ENCODE results near the gene DSG3. TPM values are rescaled to one million over a fixed set of nuclear protein-coding genes. Genes with fewer than 3 reads are reported as not detected.

Gene DSG3
- total and polyA plus RNA-seq, 2 of the 13 experiments (the other 11 are each of a cell fraction or from before 2014, with no cell fraction given), result not detected

DNA sequence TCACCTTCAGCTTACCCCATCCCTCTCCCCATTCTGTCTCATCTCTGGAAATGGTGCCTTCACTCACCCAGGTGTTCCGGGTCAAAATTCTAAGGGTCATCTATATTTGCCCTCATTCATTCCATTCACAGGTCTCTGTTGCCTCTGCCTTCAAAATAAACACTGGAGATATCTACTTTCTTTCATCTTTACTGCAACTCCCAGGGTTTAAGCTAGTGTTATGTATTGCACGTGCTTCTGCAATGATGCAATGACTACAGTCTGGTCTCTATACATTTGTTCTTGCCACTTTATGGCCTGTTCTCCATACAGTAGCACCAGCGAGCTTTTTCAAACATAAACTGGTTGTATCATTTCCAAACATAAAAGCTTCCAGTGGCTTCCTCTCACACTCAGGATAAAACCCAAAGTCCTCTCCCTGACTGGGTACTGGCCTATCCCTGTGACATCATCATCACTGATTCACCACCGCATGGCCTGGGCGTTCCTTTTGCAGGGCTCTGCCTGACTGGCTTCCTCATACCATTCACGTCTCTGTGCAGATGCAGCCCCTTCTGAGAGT is 64.7 kb downstream of the DSG3 start (continued):
- TF ChIP-seq ZNF160 (CRISPR knock-in tag; IDR thresholded peaks at IDR 0.05), result peak; percentile 76
- TF ChIP-seq ZNF20 (CRISPR knock-in tag; IDR thresholded peaks at IDR 0.05), result no peak
- TF ChIP-seq EEA1 (CRISPR knock-in tag; IDR thresholded peaks at IDR 0.05; ENCODE audit: borderline replicate concordance), result no peak
- TF ChIP-seq NFYB (CRISPR knock-in tag; IDR thresholded peaks at IDR 0.05), result peak; percentile 30; the same call in 1 of the 2 replicates
- 0 out of 2 replicates have a peak, but pooled peaks have one; percentile 18 for TF ChIP-seq PHF8 (CRISPR knock-in tag; IDR thresholded peaks at IDR 0.05)
- TF ChIP-seq ZNF432 (CRISPR knock-in tag; IDR thresholded peaks at IDR 0.05; ENCODE audit: borderline replicate concordance), result no peak
- TF ChIP-seq SMAD3 (CRISPR knock-in tag; IDR thresholded peaks at IDR 0.05), result peak; percentile 88; the same call in 1 of the 2 replicates
- TF ChIP-seq, protein P1, sequence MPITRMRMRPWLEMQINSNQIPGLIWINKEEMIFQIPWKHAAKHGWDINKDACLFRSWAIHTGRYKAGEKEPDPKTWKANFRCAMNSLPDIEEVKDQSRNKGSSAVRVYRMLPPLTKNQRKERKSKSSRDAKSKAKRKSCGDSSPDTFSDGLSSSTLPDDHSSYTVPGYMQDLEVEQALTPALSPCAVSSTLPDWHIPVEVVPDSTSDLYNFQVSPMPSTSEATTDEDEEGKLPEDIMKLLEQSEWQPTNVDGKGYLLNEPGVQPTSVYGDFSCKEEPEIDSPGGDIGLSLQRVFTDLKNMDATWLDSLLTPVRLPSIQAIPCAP (CRISPR knock-in tag; IDR thresholded peaks at IDR 0.05; ENCODE audit: low read depth), result no peak
- TF ChIP-seq, protein P2, sequence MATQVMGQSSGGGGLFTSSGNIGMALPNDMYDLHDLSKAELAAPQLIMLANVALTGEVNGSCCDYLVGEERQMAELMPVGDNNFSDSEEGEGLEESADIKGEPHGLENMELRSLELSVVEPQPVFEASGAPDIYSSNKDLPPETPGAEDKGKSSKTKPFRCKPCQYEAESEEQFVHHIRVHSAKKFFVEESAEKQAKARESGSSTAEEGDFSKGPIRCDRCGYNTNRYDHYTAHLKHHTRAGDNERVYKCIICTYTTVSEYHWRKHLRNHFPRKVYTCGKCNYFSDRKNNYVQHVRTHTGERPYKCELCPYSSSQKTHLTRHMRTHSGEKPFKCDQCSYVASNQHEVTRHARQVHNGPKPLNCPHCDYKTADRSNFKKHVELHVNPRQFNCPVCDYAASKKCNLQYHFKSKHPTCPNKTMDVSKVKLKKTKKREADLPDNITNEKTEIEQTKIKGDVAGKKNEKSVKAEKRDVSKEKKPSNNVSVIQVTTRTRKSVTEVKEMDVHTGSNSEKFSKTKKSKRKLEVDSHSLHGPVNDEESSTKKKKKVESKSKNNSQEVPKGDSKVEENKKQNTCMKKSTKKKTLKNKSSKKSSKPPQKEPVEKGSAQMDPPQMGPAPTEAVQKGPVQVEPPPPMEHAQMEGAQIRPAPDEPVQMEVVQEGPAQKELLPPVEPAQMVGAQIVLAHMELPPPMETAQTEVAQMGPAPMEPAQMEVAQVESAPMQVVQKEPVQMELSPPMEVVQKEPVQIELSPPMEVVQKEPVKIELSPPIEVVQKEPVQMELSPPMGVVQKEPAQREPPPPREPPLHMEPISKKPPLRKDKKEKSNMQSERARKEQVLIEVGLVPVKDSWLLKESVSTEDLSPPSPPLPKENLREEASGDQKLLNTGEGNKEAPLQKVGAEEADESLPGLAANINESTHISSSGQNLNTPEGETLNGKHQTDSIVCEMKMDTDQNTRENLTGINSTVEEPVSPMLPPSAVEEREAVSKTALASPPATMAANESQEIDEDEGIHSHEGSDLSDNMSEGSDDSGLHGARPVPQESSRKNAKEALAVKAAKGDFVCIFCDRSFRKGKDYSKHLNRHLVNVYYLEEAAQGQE (IDR thresholded peaks at IDR 0.05; ENCODE audit: borderline replicate concordance in 1 of 2, low read depth in 1 of 2, low read length in 2 of 2), result 0 out of 4 replicates have a peak, but pooled peaks of 1 of the 2 experiments have one; percentile 15
- TF ChIP-seq, protein P3, sequence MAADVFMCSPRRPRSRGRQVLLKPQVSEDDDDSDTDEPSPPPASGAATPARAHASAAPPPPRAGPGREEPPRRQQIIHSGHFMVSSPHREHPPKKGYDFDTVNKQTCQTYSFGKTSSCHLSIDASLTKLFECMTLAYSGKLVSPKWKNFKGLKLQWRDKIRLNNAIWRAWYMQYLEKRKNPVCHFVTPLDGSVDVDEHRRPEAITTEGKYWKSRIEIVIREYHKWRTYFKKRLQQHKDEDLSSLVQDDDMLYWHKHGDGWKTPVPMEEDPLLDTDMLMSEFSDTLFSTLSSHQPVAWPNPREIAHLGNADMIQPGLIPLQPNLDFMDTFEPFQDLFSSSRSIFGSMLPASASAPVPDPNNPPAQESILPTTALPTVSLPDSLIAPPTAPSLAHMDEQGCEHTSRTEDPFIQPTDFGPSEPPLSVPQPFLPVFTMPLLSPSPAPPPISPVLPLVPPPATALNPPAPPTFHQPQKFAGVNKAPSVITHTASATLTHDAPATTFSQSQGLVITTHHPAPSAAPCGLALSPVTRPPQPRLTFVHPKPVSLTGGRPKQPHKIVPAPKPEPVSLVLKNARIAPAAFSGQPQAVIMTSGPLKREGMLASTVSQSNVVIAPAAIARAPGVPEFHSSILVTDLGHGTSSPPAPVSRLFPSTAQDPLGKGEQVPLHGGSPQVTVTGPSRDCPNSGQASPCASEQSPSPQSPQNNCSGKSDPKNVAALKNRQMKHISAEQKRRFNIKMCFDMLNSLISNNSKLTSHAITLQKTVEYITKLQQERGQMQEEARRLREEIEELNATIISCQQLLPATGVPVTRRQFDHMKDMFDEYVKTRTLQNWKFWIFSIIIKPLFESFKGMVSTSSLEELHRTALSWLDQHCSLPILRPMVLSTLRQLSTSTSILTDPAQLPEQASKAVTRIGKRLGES (CRISPR knock-in tag; IDR thresholded peaks at IDR 0.05; ENCODE audit: borderline replicate concordance), result peak; percentile 91; the same call in 1 of the 2 replicates
- TF ChIP-seq ZFYVE20 (CRISPR knock-in tag; IDR thresholded peaks at IDR 0.05; ENCODE audit: borderline replicate concordance, low read depth), result no peak
- no peak for TF ChIP-seq ZNF143 (CRISPR knock-in tag; IDR thresholded peaks at IDR 0.05)
- no peak for TF ChIP-seq ZNF530 (CRISPR knock-in tag; IDR thresholded peaks at IDR 0.05; ENCODE audit: low read depth)
- TF ChIP-seq, protein P4, sequence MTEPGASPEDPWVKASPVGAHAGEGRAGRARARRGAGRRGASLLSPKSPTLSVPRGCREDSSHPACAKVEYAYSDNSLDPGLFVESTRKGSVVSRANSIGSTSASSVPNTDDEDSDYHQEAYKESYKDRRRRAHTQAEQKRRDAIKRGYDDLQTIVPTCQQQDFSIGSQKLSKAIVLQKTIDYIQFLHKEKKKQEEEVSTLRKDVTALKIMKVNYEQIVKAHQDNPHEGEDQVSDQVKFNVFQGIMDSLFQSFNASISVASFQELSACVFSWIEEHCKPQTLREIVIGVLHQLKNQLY (CRISPR knock-in tag; IDR thresholded peaks at IDR 0.05), result peak; percentile 97
- TF ChIP-seq, protein P5, sequence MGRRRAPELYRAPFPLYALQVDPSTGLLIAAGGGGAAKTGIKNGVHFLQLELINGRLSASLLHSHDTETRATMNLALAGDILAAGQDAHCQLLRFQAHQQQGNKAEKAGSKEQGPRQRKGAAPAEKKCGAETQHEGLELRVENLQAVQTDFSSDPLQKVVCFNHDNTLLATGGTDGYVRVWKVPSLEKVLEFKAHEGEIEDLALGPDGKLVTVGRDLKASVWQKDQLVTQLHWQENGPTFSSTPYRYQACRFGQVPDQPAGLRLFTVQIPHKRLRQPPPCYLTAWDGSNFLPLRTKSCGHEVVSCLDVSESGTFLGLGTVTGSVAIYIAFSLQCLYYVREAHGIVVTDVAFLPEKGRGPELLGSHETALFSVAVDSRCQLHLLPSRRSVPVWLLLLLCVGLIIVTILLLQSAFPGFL (CRISPR knock-in tag; IDR thresholded peaks at IDR 0.05), result no peak
- TF ChIP-seq ZNF121 (CRISPR knock-in tag; IDR thresholded peaks at IDR 0.05), result peak; percentile 57; the same call in 1 of the 2 replicates
- TF ChIP-seq, protein P6, sequence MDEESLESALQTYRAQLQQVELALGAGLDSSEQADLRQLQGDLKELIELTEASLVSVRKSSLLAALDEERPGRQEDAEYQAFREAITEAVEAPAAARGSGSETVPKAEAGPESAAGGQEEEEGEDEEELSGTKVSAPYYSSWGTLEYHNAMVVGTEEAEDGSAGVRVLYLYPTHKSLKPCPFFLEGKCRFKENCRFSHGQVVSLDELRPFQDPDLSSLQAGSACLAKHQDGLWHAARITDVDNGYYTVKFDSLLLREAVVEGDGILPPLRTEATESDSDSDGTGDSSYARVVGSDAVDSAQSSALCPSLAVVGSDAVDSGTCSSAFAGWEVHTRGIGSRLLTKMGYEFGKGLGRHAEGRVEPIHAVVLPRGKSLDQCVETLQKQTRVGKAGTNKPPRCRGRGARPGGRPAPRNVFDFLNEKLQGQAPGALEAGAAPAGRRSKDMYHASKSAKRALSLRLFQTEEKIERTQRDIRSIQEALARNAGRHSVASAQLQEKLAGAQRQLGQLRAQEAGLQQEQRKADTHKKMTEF (CRISPR knock-in tag; IDR thresholded peaks at IDR 0.05), result peak; percentile 87
- peak; percentile 88 to 98 for TF ChIP-seq NR2F1 (CRISPR knock-in tag; IDR thresholded peaks at IDR 0.05)
